OCI-LY3 (cell line): ENCODE data around the gene DRD3.

ENCODE experiments used
- H2AFZ ChIP-seq: fragments of 200-600, 300-600 bp; shearing (Covaris generic); 2 replicates; pipeline ENCODE4 v1.6.0; 2014; ENCODE audit warnings: antibody characterized with exemption, low read depth, low read length
- H3K27ac ChIP-seq: fragments of 200-600, 300-600 bp; sonication (generic); 2 replicates; pipeline ENCODE4 v1.5.1; 2014; ENCODE audit warnings: mild to moderate bottlenecking, low read length, moderate library complexity, mixed read lengths
- H3K27me3 ChIP-seq: fragments of 200-600, 300-600 bp; sonication (generic); 2 replicates; pipeline ENCODE4 v1.6.1; 2014; ENCODE audit warnings: low read depth, low read length, mixed read lengths
- H3K36me3 ChIP-seq: fragments of 200-600, 300-600 bp; sonication (generic); replicated peaks from 2 replicates; pipeline ENCODE3; 2014; ENCODE audit warnings: low read depth, low read length, mixed read lengths
- H3K4me1 ChIP-seq: fragments of 300-600, 200-600 bp; sonication (generic); 2 replicates; pipeline ENCODE4 v1.6.1; 2014; ENCODE audit warnings: low read length, mixed read lengths
- H3K4me2 ChIP-seq: fragments of 200-600, 300-600 bp; sonication (generic); 2 replicates; pipeline ENCODE4 v1.6.1; 2014; ENCODE audit warnings: low read length, mixed read lengths
- H3K4me3 ChIP-seq: fragments of 300-600, 200-600 bp; sonication (generic); 2 replicates; pipeline ENCODE4 v1.5.1; 2014; ENCODE audit warnings: antibody characterized with exemption, mild to moderate bottlenecking, low read length, moderate library complexity
- H3K79me2 ChIP-seq: fragments of 300-600, 200-600 bp; shearing (Covaris generic); 2 replicates; pipeline ENCODE4 v1.6.1; 2014; ENCODE audit warnings: mild to moderate bottlenecking, low read length, mixed read lengths
- H3K9ac ChIP-seq: fragments of 300-600, 200-600 bp; shearing (Covaris generic); 2 replicates; pipeline ENCODE4 v1.6.0; 2014; ENCODE audit warnings: mild to moderate bottlenecking, low read length, moderate library complexity
- H3K9me3 ChIP-seq: fragments of 200-600, 300-600 bp; shearing (Covaris generic); 2 replicates; pipeline ENCODE4 v1.6.1; 2014; ENCODE audit warnings: low read length, mixed read lengths; ENCODE audit not compliant: insufficient read depth
- H4K20me1 ChIP-seq: fragments of 200-600, 300-600 bp; sonication (generic); 2 replicates; pipeline ENCODE4 v1.6.1; 2016; ENCODE audit warnings: low read length, mixed read lengths; ENCODE audit not compliant: insufficient read depth
- EZH2phosphoT487 ChIP-seq: fragments of 200-600 bp; shearing (Covaris generic); IDR thresholded peaks from 2 replicates; pipeline ENCODE4 v1.6.1; 2018; ENCODE audit warnings: antibody characterized with exemption, mixed run types, low read depth
- TF ChIP-seq, protein P1 (sequence below): fragments of 200-600, 300-600 bp; sonication (generic); IDR thresholded peaks from 2 replicates; pipeline ENCODE4 v1.5.1; 2014; ENCODE audit warnings: antibody characterized with exemption, low read length, low read depth

Gene DRD3

DNA sequence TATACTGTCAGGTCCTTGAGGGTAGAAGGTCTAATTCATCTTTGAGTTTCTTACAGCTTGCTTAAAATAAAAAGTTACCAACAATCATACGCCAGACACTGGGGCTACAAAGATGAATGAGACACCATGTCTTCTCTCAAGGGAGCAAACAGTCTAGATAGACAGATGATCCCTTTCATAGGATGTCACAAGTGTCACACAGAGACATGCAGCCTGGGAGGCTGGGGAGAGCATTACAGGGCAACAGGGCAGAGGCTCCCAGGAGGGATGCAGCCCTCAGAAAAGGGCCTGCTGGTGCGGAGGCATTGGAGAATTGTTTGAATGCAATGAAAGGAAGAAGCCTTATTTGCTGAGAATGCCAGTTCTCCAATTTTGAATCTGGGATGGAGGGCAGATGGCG, 39.0 kb downstream of the DRD3 start:
- TF ChIP-seq, protein P1, sequence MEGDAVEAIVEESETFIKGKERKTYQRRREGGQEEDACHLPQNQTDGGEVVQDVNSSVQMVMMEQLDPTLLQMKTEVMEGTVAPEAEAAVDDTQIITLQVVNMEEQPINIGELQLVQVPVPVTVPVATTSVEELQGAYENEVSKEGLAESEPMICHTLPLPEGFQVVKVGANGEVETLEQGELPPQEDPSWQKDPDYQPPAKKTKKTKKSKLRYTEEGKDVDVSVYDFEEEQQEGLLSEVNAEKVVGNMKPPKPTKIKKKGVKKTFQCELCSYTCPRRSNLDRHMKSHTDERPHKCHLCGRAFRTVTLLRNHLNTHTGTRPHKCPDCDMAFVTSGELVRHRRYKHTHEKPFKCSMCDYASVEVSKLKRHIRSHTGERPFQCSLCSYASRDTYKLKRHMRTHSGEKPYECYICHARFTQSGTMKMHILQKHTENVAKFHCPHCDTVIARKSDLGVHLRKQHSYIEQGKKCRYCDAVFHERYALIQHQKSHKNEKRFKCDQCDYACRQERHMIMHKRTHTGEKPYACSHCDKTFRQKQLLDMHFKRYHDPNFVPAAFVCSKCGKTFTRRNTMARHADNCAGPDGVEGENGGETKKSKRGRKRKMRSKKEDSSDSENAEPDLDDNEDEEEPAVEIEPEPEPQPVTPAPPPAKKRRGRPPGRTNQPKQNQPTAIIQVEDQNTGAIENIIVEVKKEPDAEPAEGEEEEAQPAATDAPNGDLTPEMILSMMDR, result no peak
- H3K4me2 ChIP-seq, result no peak overlapping the region
- H3K36me3 ChIP-seq, result no peaks in the 10 kb centered on the region
- H2AFZ ChIP-seq, result no peak overlapping the region
- no peaks in the 10 kb centered on the region for H3K79me2 ChIP-seq
- no peaks in the 10 kb centered on the region for H3K27me3 ChIP-seq
- no peaks in the 10 kb centered on the region for H4K20me1 ChIP-seq
- H3K9ac ChIP-seq, result no peak overlapping the region
- peaks cover 13% of the 10 kb centered on the region for H3K4me1 ChIP-seq
- no peaks in the 10 kb centered on the region for H3K9me3 ChIP-seq
- H3K4me3 ChIP-seq, result no peak overlapping the region
- H3K27ac ChIP-seq, result no peak overlapping the region

DNA sequence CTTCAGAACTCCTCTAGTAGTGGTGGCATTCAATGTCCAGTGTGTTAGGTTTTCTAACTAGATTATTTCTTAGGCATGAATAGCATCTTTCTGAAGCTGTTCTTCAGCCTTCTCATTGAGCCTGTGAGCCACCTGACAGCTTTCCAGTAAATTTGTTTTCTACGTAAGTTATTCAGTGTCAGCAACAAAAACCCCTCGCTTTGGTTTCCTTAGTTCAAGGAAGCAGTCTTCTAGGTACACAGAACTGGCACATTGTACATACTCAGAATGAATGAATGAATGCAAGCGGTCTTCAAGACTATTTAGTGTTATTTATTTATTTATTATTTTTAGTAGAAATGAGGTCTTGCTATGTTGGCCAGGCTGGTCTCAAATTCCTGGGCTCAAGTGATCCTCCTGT, 44.9 kb downstream of the DRD3 start:
- H3K4me3 ChIP-seq, result no peak overlapping the region
- no peak overlapping the region for H3K9ac ChIP-seq
- H3K36me3 ChIP-seq, result no peaks in the 10 kb centered on the region
- no peaks in the 10 kb centered on the region for H4K20me1 ChIP-seq
- TF ChIP-seq, protein P1, result no peak
- no peak for TF ChIP-seq EZH2phosphoT487
- H3K27ac ChIP-seq, result no peak overlapping the region
- no peak overlapping the region for H2AFZ ChIP-seq
- H3K4me1 ChIP-seq, result no peaks in the 10 kb centered on the region
- no peak overlapping the region for H3K4me2 ChIP-seq
- H3K9me3 ChIP-seq, result no peaks in the 10 kb centered on the region
- H3K79me2 ChIP-seq, result no peaks in the 10 kb centered on the region
- no peaks in the 10 kb centered on the region for H3K27me3 ChIP-seq

DNA sequence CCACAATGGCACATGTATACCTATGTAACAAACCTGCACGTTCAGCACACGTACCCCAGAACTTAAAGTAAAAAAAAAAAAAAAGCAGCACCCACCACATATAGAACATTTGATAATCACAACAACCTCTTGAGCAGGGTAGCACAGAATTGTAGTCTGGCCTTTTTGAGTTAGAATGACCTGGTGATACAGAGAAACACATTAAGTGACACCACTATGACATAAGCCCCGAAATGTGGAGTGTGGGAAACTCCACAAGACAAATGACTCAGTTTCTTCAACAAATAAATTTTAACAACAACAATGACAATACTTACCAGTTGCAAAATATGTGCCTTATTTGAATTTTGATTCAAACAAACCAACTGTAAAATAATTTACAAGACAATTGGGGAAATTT, 46.4 kb downstream of the DRD3 start:
- Histone ChIP-seq H3K36me3 (no peaks in the 10 kb centered on the region), H3K4me1 (no peaks in the 10 kb centered on the region), H3K9ac (no peak overlapping the region), H3K79me2 (no peaks in the 10 kb centered on the region), H3K4me2 (no peak overlapping the region), H2AFZ (no peak overlapping the region), H3K4me3 (no peak overlapping the region), H3K9me3 (no peaks in the 10 kb centered on the region), H3K27ac (no peak overlapping the region), H3K27me3 (no peaks in the 10 kb centered on the region), H4K20me1 (no peaks in the 10 kb centered on the region)
- no peak for TF ChIP-seq EZH2phosphoT487
- TF ChIP-seq, protein P1, result no peak

DNA sequence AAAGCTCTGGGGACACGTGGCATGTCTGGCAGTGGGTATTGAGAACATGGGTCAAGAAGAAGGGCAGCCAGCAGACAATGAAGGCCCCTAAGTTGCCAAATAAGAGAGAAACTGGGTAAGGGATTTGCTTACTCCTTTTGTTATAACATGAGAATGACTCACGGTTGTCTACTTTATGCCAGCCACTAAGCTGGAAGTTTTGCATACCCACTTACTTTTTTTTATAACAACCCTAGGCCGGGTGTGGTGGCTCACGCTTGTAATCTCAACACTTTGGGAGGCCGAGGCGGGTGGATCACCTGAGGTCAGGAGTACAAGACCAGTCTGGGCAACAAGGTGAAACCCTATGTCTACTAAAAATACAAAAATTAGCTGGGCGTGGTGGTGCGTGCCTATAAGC, 50.0 kb downstream of the DRD3 start:
- Histone ChIP-seq H4K20me1 (no peaks in the 10 kb centered on the region), H3K9me3 (no peaks in the 10 kb centered on the region), H2AFZ (no peak overlapping the region), H3K9ac (no peak overlapping the region), H3K27me3 (no peaks in the 10 kb centered on the region), H3K36me3 (no peaks in the 10 kb centered on the region), H3K4me2 (no peak overlapping the region), H3K79me2 (no peaks in the 10 kb centered on the region), H3K4me1 (no peaks in the 10 kb centered on the region), H3K27ac (no peak overlapping the region), H3K4me3 (no peak overlapping the region)
- TF ChIP-seq EZH2phosphoT487, result no peak
- TF ChIP-seq, protein P1, result no peak
